Subcutaneous adipose tissue (tissue), 4 donors: ENCODE measurements around the gene TTC23. TPM values are rescaled to one million over a fixed set of nuclear protein-coding genes. Genes with fewer than 3 reads are reported as not detected.

Experiments
- total RNA-seq, 4 donors: library from RNA; depleted of rRNA; stranded (reverse); fragments of >200 nt; gene quantifications; one replicate each; pipeline ENCODE4 v1.1.0, GENCODE V29; 2016
- TF ChIP-seq, protein P1 (sequence below): fragments of 450-650 bp; IDR thresholded peaks from one replicate; pipeline ENCODE4 v1.5.1; 2016; ENCODE audit warnings: low read depth, mild to moderate bottlenecking, control low read depth, antibody characterized with exemption, moderate library complexity

Gene TTC23
- total RNA-seq, 4 donors from 2014 or later: 19.6 to 24.0 (median 23.2) TPM

DNA sequence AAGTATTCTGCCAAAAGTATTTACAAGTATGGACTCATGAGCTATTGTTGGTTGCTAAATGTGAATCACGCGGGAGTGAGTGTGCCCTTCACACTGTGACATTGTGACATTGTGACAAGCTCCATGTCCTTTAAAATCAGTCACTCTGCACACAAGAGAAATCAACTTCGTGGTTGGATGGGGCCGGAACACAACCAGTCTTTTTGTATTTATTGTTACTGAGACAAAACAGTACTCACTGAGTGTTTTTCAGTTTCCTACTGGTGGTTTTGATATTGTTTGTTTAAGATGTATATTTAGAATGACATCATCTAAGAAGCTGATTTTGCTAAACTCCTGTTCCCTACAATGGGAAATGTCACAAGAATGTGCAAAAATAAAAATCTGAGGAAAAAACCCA lies 114.2 kb downstream of the TTC23 start:
- TF ChIP-seq, protein P1, sequence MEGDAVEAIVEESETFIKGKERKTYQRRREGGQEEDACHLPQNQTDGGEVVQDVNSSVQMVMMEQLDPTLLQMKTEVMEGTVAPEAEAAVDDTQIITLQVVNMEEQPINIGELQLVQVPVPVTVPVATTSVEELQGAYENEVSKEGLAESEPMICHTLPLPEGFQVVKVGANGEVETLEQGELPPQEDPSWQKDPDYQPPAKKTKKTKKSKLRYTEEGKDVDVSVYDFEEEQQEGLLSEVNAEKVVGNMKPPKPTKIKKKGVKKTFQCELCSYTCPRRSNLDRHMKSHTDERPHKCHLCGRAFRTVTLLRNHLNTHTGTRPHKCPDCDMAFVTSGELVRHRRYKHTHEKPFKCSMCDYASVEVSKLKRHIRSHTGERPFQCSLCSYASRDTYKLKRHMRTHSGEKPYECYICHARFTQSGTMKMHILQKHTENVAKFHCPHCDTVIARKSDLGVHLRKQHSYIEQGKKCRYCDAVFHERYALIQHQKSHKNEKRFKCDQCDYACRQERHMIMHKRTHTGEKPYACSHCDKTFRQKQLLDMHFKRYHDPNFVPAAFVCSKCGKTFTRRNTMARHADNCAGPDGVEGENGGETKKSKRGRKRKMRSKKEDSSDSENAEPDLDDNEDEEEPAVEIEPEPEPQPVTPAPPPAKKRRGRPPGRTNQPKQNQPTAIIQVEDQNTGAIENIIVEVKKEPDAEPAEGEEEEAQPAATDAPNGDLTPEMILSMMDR: no peak

DNA sequence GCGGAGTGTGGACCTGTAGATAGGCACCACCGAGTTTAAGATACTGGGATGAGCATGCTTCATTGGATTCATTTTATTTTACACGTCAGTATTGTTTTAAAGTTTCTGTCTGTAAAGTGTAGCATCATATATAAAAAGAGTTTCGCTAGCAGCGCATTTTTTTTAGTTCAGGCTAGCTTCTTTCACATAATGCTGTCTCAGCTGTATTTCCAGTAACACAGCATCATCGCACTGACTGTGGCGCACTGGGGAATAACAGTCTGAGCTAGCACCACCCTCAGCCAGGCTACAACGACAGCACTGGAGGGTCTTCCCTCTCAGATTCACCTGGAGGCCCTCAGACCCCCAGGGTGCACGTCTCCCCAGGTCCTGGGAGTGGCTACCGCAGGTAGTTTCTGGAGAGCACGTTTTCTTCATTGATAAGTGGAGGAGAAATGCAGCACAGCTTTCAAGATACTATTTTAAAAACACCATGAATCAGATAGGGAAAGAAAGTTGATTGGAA lies 115.0 kb downstream of the TTC23 start:
- TF ChIP-seq, protein P1: no peak

DNA sequence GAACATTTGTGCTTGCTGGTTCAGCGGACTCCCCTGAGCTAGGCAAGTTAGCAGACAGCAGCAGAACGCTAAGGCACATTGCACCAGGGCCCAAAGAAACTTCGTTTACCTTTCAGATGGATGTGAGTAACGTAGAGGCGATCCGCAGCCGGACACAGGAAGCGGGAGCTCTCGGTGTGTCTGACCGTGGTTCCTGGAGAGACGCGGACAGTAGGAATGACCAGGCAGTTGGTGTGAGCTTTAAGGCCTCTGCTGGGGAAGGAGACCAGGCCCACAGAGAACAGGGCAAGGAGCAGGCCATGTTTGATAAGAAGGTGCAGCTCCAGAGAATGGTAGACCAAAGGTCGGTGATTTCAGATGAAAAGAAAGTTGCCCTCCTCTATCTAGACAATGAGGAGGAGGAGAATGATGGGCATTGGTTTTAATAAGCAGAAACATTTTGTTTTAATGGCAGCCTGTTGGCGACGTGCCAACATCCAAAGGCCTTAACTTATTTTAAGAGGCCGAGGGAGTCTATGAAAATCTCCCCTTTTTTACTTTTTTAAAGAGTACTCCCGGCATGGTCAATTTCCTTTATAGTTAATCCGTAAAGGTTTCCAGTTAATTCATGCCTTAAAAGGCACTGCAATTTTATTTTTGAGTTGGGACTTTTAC lies 116.6 kb downstream of the TTC23 start:
- TF ChIP-seq, protein P1: no peak

DNA sequence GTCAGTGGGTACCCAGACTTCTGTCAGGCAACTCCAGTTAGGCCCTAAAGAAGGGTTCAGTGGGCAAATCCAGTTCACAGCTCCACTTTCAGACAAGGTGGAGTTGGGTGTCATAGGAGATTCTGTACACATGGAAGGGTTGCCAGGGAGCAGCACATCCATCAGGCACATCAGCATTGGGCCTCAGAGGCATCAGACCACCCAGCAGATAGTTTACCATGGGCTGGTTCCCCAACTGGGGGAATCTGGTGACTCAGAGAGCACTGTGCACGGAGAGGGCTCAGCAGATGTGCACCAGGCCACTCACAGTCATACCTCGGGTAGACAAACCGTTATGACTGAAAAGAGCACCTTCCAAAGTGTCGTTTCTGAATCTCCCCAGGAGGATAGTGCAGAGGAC lies 117.3 kb downstream of the TTC23 start:
- TF ChIP-seq, protein P1: no peak

DNA sequence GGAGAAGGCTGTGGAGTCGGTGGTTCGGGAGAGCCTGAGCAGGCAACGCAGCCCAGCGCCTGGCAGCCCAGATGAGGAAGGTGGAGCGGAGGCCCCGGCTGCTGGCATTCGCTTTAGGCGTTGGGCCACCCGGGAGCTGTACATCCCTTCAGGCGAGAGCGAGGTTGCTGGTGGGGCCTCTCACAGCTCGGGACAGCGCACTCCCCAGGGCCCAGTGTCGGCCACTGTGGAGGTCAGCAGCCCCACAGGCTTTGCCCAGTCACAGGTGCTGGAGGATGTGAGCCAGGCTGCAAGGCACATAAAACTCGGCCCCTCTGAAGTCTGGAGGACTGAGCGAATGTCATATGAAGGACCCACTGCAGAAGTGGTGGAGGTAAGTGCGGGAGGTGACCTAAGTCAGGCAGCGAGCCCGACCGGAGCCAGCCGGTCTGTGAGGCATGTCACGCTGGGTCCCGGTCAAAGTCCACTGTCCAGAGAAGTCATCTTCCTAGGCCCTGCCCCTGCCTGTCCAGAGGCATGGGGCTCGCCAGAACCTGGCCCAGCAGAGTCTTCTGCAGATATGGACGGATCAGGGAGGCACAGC lies 117.8 kb downstream of the TTC23 start:
- TF ChIP-seq, protein P1: no peak

DNA sequence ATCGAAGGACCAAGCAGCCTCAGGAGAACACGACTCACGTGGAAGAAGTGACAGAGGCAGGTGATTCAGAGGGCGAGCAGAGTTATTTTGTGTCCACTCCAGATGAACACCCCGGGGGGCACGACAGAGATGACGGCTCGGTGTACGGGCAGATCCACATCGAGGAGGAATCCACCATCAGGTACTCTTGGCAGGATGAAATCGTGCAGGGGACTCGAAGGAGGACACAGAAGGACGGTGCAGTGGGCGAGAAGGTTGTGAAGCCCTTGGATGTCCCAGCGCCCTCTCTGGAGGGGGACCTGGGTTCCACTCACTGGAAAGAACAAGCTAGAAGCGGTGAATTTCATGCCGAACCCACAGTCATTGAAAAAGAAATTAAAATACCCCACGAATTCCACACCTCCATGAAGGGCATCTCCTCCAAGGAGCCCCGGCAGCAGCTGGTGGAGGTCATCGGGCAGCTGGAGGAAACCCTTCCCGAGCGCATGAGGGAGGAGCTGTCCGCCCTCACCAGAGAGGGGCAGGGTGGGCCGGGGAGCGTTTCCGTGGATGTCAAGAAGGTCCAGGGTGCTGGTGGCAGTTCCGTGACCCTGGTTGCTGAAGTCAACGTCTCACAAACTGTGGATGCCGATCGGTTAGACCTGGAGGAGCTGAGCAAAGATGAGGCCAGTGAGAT lies 118.5 kb downstream of the TTC23 start:
- TF ChIP-seq, protein P1: no peak

DNA sequence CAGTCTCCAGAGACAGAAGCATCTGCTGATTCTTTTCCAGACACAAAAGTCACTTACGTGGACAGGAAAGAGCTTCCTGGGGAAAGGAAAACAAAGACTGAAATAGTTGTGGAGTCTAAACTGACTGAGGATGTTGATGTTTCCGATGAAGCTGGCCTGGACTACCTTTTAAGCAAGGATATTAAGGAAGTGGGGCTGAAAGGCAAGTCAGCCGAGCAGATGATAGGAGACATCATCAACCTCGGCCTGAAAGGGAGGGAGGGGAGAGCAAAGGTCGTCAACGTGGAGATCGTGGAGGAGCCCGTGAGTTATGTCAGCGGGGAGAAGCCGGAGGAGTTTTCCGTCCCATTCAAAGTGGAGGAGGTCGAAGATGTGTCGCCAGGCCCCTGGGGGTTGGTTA lies 119.1 kb downstream of the TTC23 start:
- TF ChIP-seq, protein P1: no peak
